Ovary (tissue), 3 donors: Measurements from ENCODE around the gene SYVN1.

Experiments
- POLR2A ChIP-seq: fragments of 450-650 bp; IDR thresholded peaks from one replicate; pipeline ENCODE4 v1.6.1; 2017; ENCODE audit warnings: antibody characterized with exemption, mild to moderate bottlenecking, moderate library complexity
- TF ChIP-seq, protein P1 (sequence below), 3 donors: fragments of 450-650 bp in 2 of 3; fragments of 200-600 bp in 1 of 3; IDR thresholded peaks; one replicate each; pipeline versions ENCODE4 v1.5.1 to v1.8.0; 2016 to 2022; ENCODE audit warnings: antibody characterized with exemption in 3 of 3, mild to moderate bottlenecking in 1 of 3
- donor health status: DM: no; HTN: no; CAD: no.

DNA sequence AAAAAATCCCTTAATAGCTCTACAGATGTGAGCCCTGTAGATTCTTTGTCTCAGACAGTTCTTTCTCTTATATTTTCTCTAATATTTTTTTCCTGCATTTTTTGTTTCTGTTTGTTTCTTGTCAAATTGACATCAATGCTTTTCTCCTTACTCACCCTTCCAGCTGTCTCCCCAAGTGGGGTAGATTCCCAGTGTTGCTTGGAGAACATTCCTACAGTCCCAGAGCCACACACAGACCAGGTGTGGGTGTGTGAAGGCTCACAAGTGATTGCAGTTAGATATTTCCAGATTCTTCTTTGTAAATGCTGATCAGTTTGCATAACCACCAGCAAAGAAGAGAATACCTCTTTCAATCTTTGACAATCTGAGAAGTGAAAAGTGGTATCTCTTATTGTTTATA, 30.8 kb downstream of the SYVN1 start:
- TF ChIP-seq, protein P1, sequence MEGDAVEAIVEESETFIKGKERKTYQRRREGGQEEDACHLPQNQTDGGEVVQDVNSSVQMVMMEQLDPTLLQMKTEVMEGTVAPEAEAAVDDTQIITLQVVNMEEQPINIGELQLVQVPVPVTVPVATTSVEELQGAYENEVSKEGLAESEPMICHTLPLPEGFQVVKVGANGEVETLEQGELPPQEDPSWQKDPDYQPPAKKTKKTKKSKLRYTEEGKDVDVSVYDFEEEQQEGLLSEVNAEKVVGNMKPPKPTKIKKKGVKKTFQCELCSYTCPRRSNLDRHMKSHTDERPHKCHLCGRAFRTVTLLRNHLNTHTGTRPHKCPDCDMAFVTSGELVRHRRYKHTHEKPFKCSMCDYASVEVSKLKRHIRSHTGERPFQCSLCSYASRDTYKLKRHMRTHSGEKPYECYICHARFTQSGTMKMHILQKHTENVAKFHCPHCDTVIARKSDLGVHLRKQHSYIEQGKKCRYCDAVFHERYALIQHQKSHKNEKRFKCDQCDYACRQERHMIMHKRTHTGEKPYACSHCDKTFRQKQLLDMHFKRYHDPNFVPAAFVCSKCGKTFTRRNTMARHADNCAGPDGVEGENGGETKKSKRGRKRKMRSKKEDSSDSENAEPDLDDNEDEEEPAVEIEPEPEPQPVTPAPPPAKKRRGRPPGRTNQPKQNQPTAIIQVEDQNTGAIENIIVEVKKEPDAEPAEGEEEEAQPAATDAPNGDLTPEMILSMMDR (IDR thresholded peaks at IDR 0.05), result no peak
- TF ChIP-seq POLR2A, result no peak
